H1 (cell line): ENCODE results near the gene IFIT1. TPM values are rescaled to one million over a fixed set of nuclear protein-coding genes. Genes with fewer than 3 reads are reported as not detected.

Experiments
- CTCF ChIA-PET: fragments of 300-600 bp; sonication (Branson Sonifier 250); formaldehyde crosslinking; loops from one replicate; lab custom pipeline; 2021; ENCODE audit not compliant: partially characterized antibody; lab: Charles Lee
- POLR2A ChIA-PET: fragments of 300-600 bp; sonication (Branson Sonifier 250); formaldehyde crosslinking; loops from one replicate; lab custom pipeline; 2021; ENCODE audit warnings: inconsistent platforms; ENCODE audit not compliant: partially characterized antibody; lab: Charles Lee
- DNase-seq, 2 experiments: peaks; one replicate each; pipeline versions ENCODE4 v3.0.0 to v3.0.0-alpha.2; 2010 to 2022; ENCODE audit warnings: low spot score in 2 of 2, low read depth in 1 of 2, mixed read lengths in 1 of 2
- FAIRE-seq: peaks from 2 replicates; lab custom pipeline; 2011; peaks lifted over from hg19 to GRCh38; lab: Jason Lieb, UNC
- H2AFZ ChIP-seq: 2 replicates; pipeline ENCODE4 v1.8.1; 2012; ENCODE audit warnings: low read length, inconsistent platforms
- H2AK5ac ChIP-seq: 2 replicates; pipeline ENCODE4 v1.6.1; 2013; ENCODE audit warnings: low read depth, low read length
- H2BK120ac ChIP-seq: replicated peaks from 2 replicates; pipeline ENCODE3; 2013; ENCODE audit warnings: low read depth, low read length, inconsistent platforms
- H2BK12ac ChIP-seq: 2 replicates; pipeline ENCODE4 v1.6.1; 2013; ENCODE audit warnings: low read depth, low read length
- H2BK15ac ChIP-seq: 2 replicates; pipeline ENCODE4 v1.6.1; 2013; ENCODE audit warnings: low read length
- H2BK20ac ChIP-seq: 2 replicates; pipeline ENCODE4 v1.6.1; 2013; ENCODE audit warnings: low read length
- H2BK5ac ChIP-seq: 2 replicates; pipeline ENCODE4 v1.6.1; 2013; ENCODE audit warnings: low read depth, low read length
- H3K14ac ChIP-seq: 2 replicates; pipeline ENCODE4 v1.6.1; 2013; ENCODE audit warnings: inconsistent platforms; ENCODE audit not compliant: insufficient read length
- H3K18ac ChIP-seq: 2 replicates; pipeline ENCODE4 v1.6.1; 2013; ENCODE audit warnings: low read length; ENCODE audit errors: extremely low read depth
- H3K23ac ChIP-seq: 2 replicates; pipeline ENCODE4 v1.6.1; 2013; ENCODE audit warnings: inconsistent platforms; ENCODE audit not compliant: insufficient read length
- H3K23me2 ChIP-seq: 2 replicates; pipeline ENCODE4 v1.6.1; 2013; ENCODE audit warnings: low read depth, low read length
- H3K27ac ChIP-seq: 2 replicates; pipeline ENCODE4 v1.6.1; 2011; ENCODE audit warnings: low read depth, low read length, inconsistent platforms
- H3K27me3 ChIP-seq, 4 experiments: replicated peaks in 1 of 4; 1 replicate in 1 of 4; 2 replicates in 3 of 4; pipeline versions ENCODE4 v1.6.1 to v1.8.1; 2011 to 2013; ENCODE audit warnings: low read length in 3 of 4, mild to moderate bottlenecking in 3 of 4, inconsistent platforms in 2 of 4, mixed read lengths in 2 of 4, moderate library complexity in 1 of 4; ENCODE audit not compliant: control insufficient read depth in 3 of 4, insufficient read depth in 3 of 4; ENCODE audit errors: extremely low read depth in 1 of 4
- H3K36me3 ChIP-seq, 4 experiments: 2 replicates each; pipeline versions ENCODE4 v1.6.1 to v1.8.1; 2011 to 2013; ENCODE audit warnings: mild to moderate bottlenecking in 4 of 4, low read length in 3 of 4, moderate library complexity in 2 of 4, control low read depth in 1 of 4, inconsistent platforms in 1 of 4; ENCODE audit not compliant: insufficient read depth in 4 of 4, control insufficient read depth in 2 of 4
- H3K4ac ChIP-seq: replicated peaks from 2 replicates; pipeline ENCODE3; 2013; ENCODE audit warnings: low read length, low read depth, mixed read lengths, inconsistent platforms; ENCODE audit not compliant: insufficient read length
- H3K4me1 ChIP-seq, 4 experiments: replicated peaks in 1 of 4; 1 replicate in 1 of 4; 2 replicates in 3 of 4; pipeline versions ENCODE4 v1.6.1 to v1.8.1; 2011 to 2013; ENCODE audit warnings: low read length in 3 of 4, inconsistent platforms in 2 of 4, mixed read lengths in 1 of 4; ENCODE audit not compliant: insufficient read depth in 4 of 4, control insufficient read depth in 3 of 4
- H3K4me2 ChIP-seq, 2 experiments: 2 replicates each; pipeline versions ENCODE4 v1.6.1 to v1.8.1; 2011 to 2013; ENCODE audit warnings: low read depth in 2 of 2, low read length in 2 of 2, control low read depth in 1 of 2, inconsistent platforms in 1 of 2, mild to moderate bottlenecking in 1 of 2; ENCODE audit not compliant: insufficient read depth in 1 of 2
- H3K4me3 ChIP-seq, 4 experiments: fragments of 200-600, 300-600 bp in 1 of 4; sonication (generic), shearing (Covaris generic), sonication (Bioruptor Twin) in 1 of 4; 2 replicates each; pipeline versions ENCODE4 v1.5.1 to v1.8.1; 2011 to 2016; ENCODE audit warnings: low read length in 4 of 4, low read depth in 3 of 4, control low read depth in 2 of 4, inconsistent platforms in 2 of 4, mild to moderate bottlenecking in 2 of 4, mixed read lengths in 1 of 4, moderate library complexity in 1 of 4; ENCODE audit not compliant: insufficient read depth in 2 of 4; ENCODE audit errors: extremely low read depth in 1 of 4
- H3K56ac ChIP-seq: replicated peaks from 2 replicates; pipeline ENCODE3; 2013; ENCODE audit warnings: low read depth, mild to moderate bottlenecking, mixed read lengths, low read length, inconsistent platforms; ENCODE audit not compliant: insufficient read length
- H3K79me1 ChIP-seq: 2 replicates; pipeline ENCODE4 v1.6.1; 2013; ENCODE audit warnings: low read depth, low read length, control low read depth
- H3K79me2 ChIP-seq, 2 experiments: 2 replicates each; pipeline versions ENCODE4 v1.6.1 to v1.8.1; 2012 to 2013; ENCODE audit warnings: low read length in 2 of 2, mild to moderate bottlenecking in 2 of 2, inconsistent platforms in 1 of 2; ENCODE audit not compliant: insufficient read depth in 2 of 2, control insufficient read depth in 1 of 2
- H3K9ac ChIP-seq, 4 experiments: replicated peaks in 1 of 4; 1 replicate in 1 of 4; 2 replicates in 3 of 4; pipeline versions ENCODE4 v1.6.1 to v1.8.1; 2011 to 2013; ENCODE audit warnings: low read depth in 3 of 4, low read length in 3 of 4, control low read depth in 2 of 4, mild to moderate bottlenecking in 2 of 4, moderate library complexity in 2 of 4, inconsistent platforms in 1 of 4; ENCODE audit errors: extremely low read depth in 1 of 4
- H3K9me3 ChIP-seq, 2 experiments: 2 replicates each; pipeline versions ENCODE4 v1.6.1 to v1.8.1; 2012 to 2013; ENCODE audit warnings: mild to moderate bottlenecking in 2 of 2, moderate library complexity in 2 of 2, control low read depth in 1 of 2, inconsistent platforms in 1 of 2, low read depth in 1 of 2, low read length in 1 of 2, mixed read lengths in 1 of 2; ENCODE audit not compliant: insufficient read depth in 2 of 2
- H4K20me1 ChIP-seq, 2 experiments: replicated peaks in 1 of 2; 2 replicates each; pipeline versions ENCODE3 to v1.8.1; 2011 to 2013; ENCODE audit warnings: inconsistent platforms in 2 of 2, low read length in 2 of 2, mild to moderate bottlenecking in 1 of 2; ENCODE audit not compliant: insufficient read depth in 2 of 2, control insufficient read depth in 1 of 2
- H4K5ac ChIP-seq: 2 replicates; pipeline ENCODE4 v1.6.1; 2013; ENCODE audit warnings: low read length, low read depth, mixed read lengths, inconsistent platforms; ENCODE audit not compliant: insufficient read length
- H4K8ac ChIP-seq: 2 replicates; pipeline ENCODE4 v1.8.0; 2013; ENCODE audit warnings: mild to moderate bottlenecking, moderate library complexity, low read length, inconsistent platforms; ENCODE audit not compliant: insufficient read depth; ENCODE audit errors: extremely low read depth
- H4K91ac ChIP-seq: replicated peaks from 2 replicates; pipeline ENCODE3; 2013; ENCODE audit warnings: low read length, mixed read lengths, inconsistent platforms; ENCODE audit not compliant: insufficient read length
- CHD2 ChIP-seq: IDR thresholded peaks from 2 replicates; pipeline ENCODE4 v1.6.1; 2012; ENCODE audit warnings: low read length, improper control_type of control experiment
- CTCF ChIP-seq, 3 experiments: IDR thresholded peaks; 1 replicate in 2 of 3; 2 replicates in 1 of 3; pipeline versions ENCODE4 v1.5.1 to v1.6.1; 2011; ENCODE audit warnings: low read length in 3 of 3, mild to moderate bottlenecking in 3 of 3, inconsistent platforms in 2 of 3, low read depth in 1 of 3, moderate library complexity in 1 of 3; ENCODE audit not compliant: insufficient read depth in 1 of 3; ENCODE audit errors: control extremely low read depth in 1 of 3
- GTF2F1 ChIP-seq: IDR thresholded peaks from 2 replicates; pipeline ENCODE4 v1.6.1; 2012; ENCODE audit warnings: low read depth, low read length, improper control_type of control experiment, borderline replicate concordance
- HDAC2 ChIP-seq, 2 experiments: fragments of 300-600 bp in 1 of 2; sonication (generic) in 1 of 2; IDR thresholded peaks; 2 replicates each; pipeline ENCODE4 v1.6.1; 2011 to 2012; ENCODE audit warnings: low read depth in 2 of 2, low read length in 2 of 2, mild to moderate bottlenecking in 2 of 2, moderate library complexity in 2 of 2, borderline replicate concordance in 1 of 2, inconsistent platforms in 1 of 2
- JUN ChIP-seq: IDR thresholded peaks from 2 replicates; pipeline ENCODE4 v1.6.1; 2011; ENCODE audit warnings: low read depth, mild to moderate bottlenecking, improper control_type of control experiment, low read length
- RXRA ChIP-seq: IDR thresholded peaks from 2 replicates; pipeline ENCODE4 v1.6.1; 2011; ENCODE audit warnings: low read depth, mild to moderate bottlenecking, low read length, moderate library complexity; ENCODE audit not compliant: insufficient read depth
- SIN3A ChIP-seq, 2 experiments: IDR thresholded peaks in 1 of 2; conservative IDR thresholded peaks in 1 of 2; 2 replicates each; pipeline ENCODE4 v1.6.1; 2011 to 2012; ENCODE audit warnings: low read length in 2 of 2, improper control_type of control experiment in 1 of 2, low read depth in 1 of 2, mild to moderate bottlenecking in 1 of 2
- SRF ChIP-seq: IDR thresholded peaks from 2 replicates; pipeline ENCODE4 v1.6.1; 2011; ENCODE audit warnings: mild to moderate bottlenecking, low read depth, low read length, moderate library complexity
- SUZ12 ChIP-seq: fragments of 200-600 bp; sonication (generic); IDR thresholded peaks from 2 replicates; pipeline ENCODE4 v1.6.1; 2012; ENCODE audit warnings: mild to moderate bottlenecking, inconsistent platforms, low read length, moderate library complexity, mixed read lengths
- TAF1 ChIP-seq: IDR thresholded peaks from 2 replicates; pipeline ENCODE4 v1.6.1; 2011; ENCODE audit warnings: mild to moderate bottlenecking, low read depth, low read length
- TAF7 ChIP-seq: optimal IDR thresholded peaks from 2 replicates; pipeline ENCODE3; 2011; ENCODE audit warnings: low read depth, mild to moderate bottlenecking, inconsistent platforms, low read length, moderate library complexity, borderline replicate concordance
- polyA plus RNA-seq, 7 experiments: library from polyadenylated mRNA; depleted of rRNA in 3 of 7; stranded (reverse) in 5 of 7; unstranded in 2 of 7; fragments of >200 nt in 5 of 7; fragments of 200-250 nt in 2 of 7; gene quantifications; 1 replicate in 5 of 7; 2 replicates in 1 of 7; 4 replicates in 1 of 7; pipeline versions ENCODE4 v1.2.1 to v1.2.3, GENCODE V29; 2011 to 2013; ENCODE audit warnings: missing spikeins in 2 of 7, mixed read lengths in 2 of 7
- total RNA-seq: library from RNA; stranded (reverse); fragmentation: NEBNext Ultra II Directional; extraction: Animal tissue kit (Norgen Biotek cat#: 25700); gene quantifications from 2 replicates; pipeline ENCODE4 v1.2.1, GENCODE V29; 2021

IFIT1 gene
- total and polyA plus RNA-seq, 2 of the 8 experiments (the other 6 are each of a cell fraction or from before 2014, with no cell fraction given): 0.94 to 1.5 TPM

GRCh38 chr10:89362929-89363328 is 29.5 kb upstream of the IFIT1 start:
- CTCF ChIA-PET: interaction anchor here (0.6 to 2.8 kb wide), 5 partner anchors 10 to 210 kb away, joined by 3 to 7 read pairs (median 4); no protein-coding TSS in a partner anchor
- Histone ChIP-seq H3K27ac (no peak overlapping the region), H2BK15ac (no peak overlapping the region), H3K23me2 (no peaks in the 10 kb centered on the region), H3K36me3 (no peaks in the 10 kb centered on the region; a peak in 1 of 8 replicates), H3K9me3 (no peaks in the 10 kb centered on the region), H2BK5ac (no peak overlapping the region), H3K14ac (no peak overlapping the region), H3K79me1 (no peaks in the 10 kb centered on the region), H3K4ac (no peak overlapping the region), H2AFZ (no peak overlapping the region), H3K56ac (no peak overlapping the region), H2BK20ac (no peak overlapping the region), H3K79me2 (no peaks in the 10 kb centered on the region), H2AK5ac (no peak overlapping the region), H3K18ac (no peak overlapping the region), H2BK12ac (no peak overlapping the region), H4K8ac (no peak overlapping the region), H3K9ac (no peak overlapping the region)
- DNase-seq: no peak
- TF ChIP-seq SIN3A (conservative IDR thresholded peaks at IDR 0.05 in 1 of 2, IDR thresholded peaks at IDR 0.05 in 1 of 2; ENCODE audit: low read depth in 1 of 2, low read length in 2 of 2): no peak
- TF ChIP-seq RXRA: no peak
- TF ChIP-seq CTCF (IDR thresholded peaks at IDR 0.05; ENCODE audit: control extremely low read depth in 1 of 3, insufficient read depth in 1 of 3, low read depth in 1 of 3, low read length in 3 of 3): no peak
- TF ChIP-seq SUZ12: no peak
- TF ChIP-seq HDAC2 (IDR thresholded peaks at IDR 0.05; ENCODE audit: borderline replicate concordance in 1 of 2, low read depth in 2 of 2, low read length in 2 of 2): no peak
- TF ChIP-seq TAF1: no peak
- TF ChIP-seq SRF: no peak
- TF ChIP-seq CHD2: no peak
- TF ChIP-seq GTF2F1: no peak
- TF ChIP-seq JUN: no peak
- TF ChIP-seq TAF7: no peak
- TF ChIP-seq, all 59 proteins: peak for 0
- Histone ChIP-seq H2BK120ac (no peak overlapping the region), H4K20me1 (no peaks in the 10 kb centered on the region), H4K5ac (no peak overlapping the region), H3K23ac (no peak overlapping the region), H3K4me1 (peaks cover 0 to 6% (median 0%) of the 10 kb centered on the region in 4 experiments; a peak in 1 of 7 replicates), H3K4me2 (no peak overlapping the region), H4K91ac (no peak overlapping the region), H3K27me3 (no peaks in the 10 kb centered on the region), H3K4me3 (no peak overlapping the region)
- FAIRE-seq: no peak
- POLR2A ChIA-PET: interaction anchor here (1.7 kb wide), 1 partner anchor 17 kb away, joined by 4 read pairs; no protein-coding TSS in a partner anchor
